ENCODE results near the gene GAS2. TPM values are rescaled to one million over a fixed set of nuclear protein-coding genes. Genes with fewer than 3 reads are reported as not detected.

Gene GAS2
- polyA plus RNA-seq, 2 of the 4 experiments (the other 2 are of a cell fraction): 0.84 to 1.0 TPM

- POLR2A ChIA-PET: no interaction called here
- CTCF ChIA-PET: interaction anchor here (0.9 to 1.2 kb wide), 2 partner anchors 16 to 612 kb away, joined by 3 read pairs; no protein-coding TSS in a partner anchor
- Histone ChIP-seq H3K4me2 (no peak overlapping the region), H3K4me3 (no peak overlapping the region), H3K27ac (no peak overlapping the region), H3K4me1 (no peaks in the 10 kb centered on the region), H3K9me3 (no peaks in the 10 kb centered on the region)
- TF ChIP-seq, protein P1, sequence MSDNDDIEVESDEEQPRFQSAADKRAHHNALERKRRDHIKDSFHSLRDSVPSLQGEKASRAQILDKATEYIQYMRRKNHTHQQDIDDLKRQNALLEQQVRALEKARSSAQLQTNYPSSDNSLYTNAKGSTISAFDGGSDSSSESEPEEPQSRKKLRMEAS (IDR thresholded peaks at IDR 0.05): no peak
- TF ChIP-seq TFCP2L1 (CRISPR knock-in tag; IDR thresholded peaks at IDR 0.05): no peak
- no peak for TF ChIP-seq CHD4 (IDR thresholded peaks at IDR 0.05; ENCODE audit: borderline replicate concordance)
- no peak for TF ChIP-seq JUN (IDR thresholded peaks at IDR 0.05)
- TF ChIP-seq GATA3 (IDR thresholded peaks at IDR 0.05; ENCODE audit: borderline replicate concordance): no peak
- no peak for TF ChIP-seq RNF2 (IDR thresholded peaks at IDR 0.05; ENCODE audit: borderline replicate concordance, low read depth)
- TF ChIP-seq ZSCAN20 (CRISPR knock-in tag; IDR thresholded peaks at IDR 0.05): no peak
- TF ChIP-seq CEBPB (IDR thresholded peaks at IDR 0.05): no peak
- TF ChIP-seq POLR2A (IDR thresholded peaks at IDR 0.05; ENCODE audit: low read length): no peak
- TF ChIP-seq SREBF2 (IDR thresholded peaks at IDR 0.05): no peak
- no peak for TF ChIP-seq USF2 (IDR thresholded peaks at IDR 0.05)
- DNase-seq (ENCODE audit: low read depth in 1 of 2, low spot score in 1 of 2): no peak
- ATAC-seq: no peak
- FAIRE-seq: no peak
- 14% methylated on average over 3 of the region's 3 CpGs for WGBS (ENCODE audit: missing lambda C conversion rate)
These were observed 114.7 kb downstream of the GAS2 start for GRCh38 chr11:22780952-22781593.

DNA sequence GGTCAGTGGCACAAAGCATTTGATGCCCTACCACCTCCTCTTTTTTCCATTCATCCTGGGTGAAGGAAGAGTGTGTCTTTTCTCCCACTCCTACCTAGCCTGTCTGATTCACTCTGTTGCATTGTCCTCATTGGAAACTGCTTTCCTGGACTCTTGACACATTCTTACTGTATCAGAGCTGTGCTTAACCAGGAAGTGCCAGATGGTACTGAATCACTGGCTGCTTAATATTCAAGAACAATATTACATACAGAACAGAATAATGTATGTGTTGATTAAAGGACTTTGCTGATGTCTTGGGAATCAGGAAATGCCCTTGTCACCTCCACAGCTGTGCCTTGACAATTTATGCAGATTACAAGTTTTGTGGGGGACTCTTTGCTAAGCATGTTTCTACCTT lies 118.8 kb downstream of the GAS2 start:
- no peaks in the 10 kb centered on the region for H3K9me3 ChIP-seq
- CTCF ChIA-PET: interaction anchor here (1.0 to 1.4 kb wide), 2 partner anchors 44 to 45 kb away, joined by 3 to 4 read pairs; partner anchors contain the start of gene SVIP
- H3K27ac ChIP-seq: no peak overlapping the region
- no peaks in the 10 kb centered on the region for H3K4me1 ChIP-seq
- no peak overlapping the region for H3K4me3 ChIP-seq
- H3K4me2 ChIP-seq: no peak overlapping the region
- FAIRE-seq (no peak), ATAC-seq (no peak), DNase-seq (ENCODE audit: low read depth in 1 of 2, low spot score in 1 of 2) (no peak)
- TF ChIP-seq CEBPB (IDR thresholded peaks at IDR 0.05): no peak
- TF ChIP-seq HES2 (IDR thresholded peaks at IDR 0.05): no peak
- TF ChIP-seq CHD2 (IDR thresholded peaks at IDR 0.05; ENCODE audit: low read length, partially characterized antibody): no peak
- POLR2A ChIA-PET: no interaction called here

DNA sequence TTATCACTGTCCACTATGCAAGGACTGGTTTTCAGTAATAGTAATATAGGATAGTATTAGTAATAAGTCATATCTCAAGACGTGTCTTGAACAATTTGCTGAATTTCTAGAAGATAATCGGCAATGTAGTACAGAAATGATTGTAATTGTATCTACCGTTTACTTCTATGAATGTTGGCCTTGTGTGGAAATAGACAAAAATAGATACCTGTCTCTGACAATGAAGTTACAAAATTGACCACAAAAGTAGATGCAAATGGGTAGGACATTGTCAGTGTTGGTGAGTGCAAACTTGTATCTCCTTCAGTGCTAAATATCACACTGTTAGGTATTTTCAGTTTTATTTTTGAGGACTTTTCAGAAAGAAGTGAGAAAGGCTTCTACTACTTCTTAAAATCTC lies 120.1 kb downstream of the GAS2 start:
- ChIA-PET POLR2A (no interaction called here), CTCF (interaction anchor here (1.0 to 2.4 kb wide), 11 partner anchors 15 to 459 kb away, joined by 3 to 14 read pairs (median 5); partner anchors contain the start of gene SVIP)
- Histone ChIP-seq H3K4me3 (no peak overlapping the region), H3K4me2 (no peak overlapping the region), H3K27ac (no peak overlapping the region), H3K4me1 (no peaks in the 10 kb centered on the region), H3K9me3 (no peaks in the 10 kb centered on the region)
- 53% methylated on average over 3 of the region's 3 CpGs for WGBS (ENCODE audit: missing lambda C conversion rate)
- TF ChIP-seq MYC (IDR thresholded peaks at IDR 0.05; ENCODE audit: borderline replicate concordance, low read length): no peak
- TF ChIP-seq EP300 (IDR thresholded peaks at IDR 0.05): no peak
- no peak for TF ChIP-seq EHF (CRISPR knock-in tag; IDR thresholded peaks at IDR 0.05)
- TF ChIP-seq GATA3 (IDR thresholded peaks at IDR 0.05; ENCODE audit: borderline replicate concordance): no peak
- no peak for TF ChIP-seq FOXS1 (CRISPR knock-in tag; IDR thresholded peaks at IDR 0.05)
- TF ChIP-seq HOXB13 (CRISPR knock-in tag; IDR thresholded peaks at IDR 0.05; ENCODE audit: low read depth): no peak
- TF ChIP-seq, protein P1 (IDR thresholded peaks at IDR 0.05): no peak
- no peak for TF ChIP-seq HDAC2 (IDR thresholded peaks at IDR 0.05)
- TF ChIP-seq RARB (CRISPR knock-in tag; IDR thresholded peaks at IDR 0.05): no peak
- TF ChIP-seq ZSCAN20 (CRISPR knock-in tag; IDR thresholded peaks at IDR 0.05): no peak
- TF ChIP-seq ZC3H11A (IDR thresholded peaks at IDR 0.05): no peak
- no peak for TF ChIP-seq TP53 (CRISPR knock-in tag; IDR thresholded peaks at IDR 0.05)
- TF ChIP-seq ESRRA (IDR thresholded peaks at IDR 0.05; ENCODE audit: borderline replicate concordance, low read length): no peak
- TF ChIP-seq BHLHE40 (IDR thresholded peaks at IDR 0.05; ENCODE audit: low read depth, low read length): no peak
- TF ChIP-seq CEBPB (IDR thresholded peaks at IDR 0.05): no peak
- TF ChIP-seq MAZ (IDR thresholded peaks at IDR 0.05; ENCODE audit: borderline replicate concordance, low read depth, low read length): no peak
- TF ChIP-seq FOSB (CRISPR knock-in tag; IDR thresholded peaks at IDR 0.05): no peak
- FAIRE-seq: no peak
- ATAC-seq: no peak
- DNase-seq (ENCODE audit: low read depth in 1 of 2, low spot score in 1 of 2): no peak

All from A549 (cell line).